GM19351 (cell line): ENCODE results near the gene RPL35A.

Source experiments
- ATAC-seq: cut with Tn5 transposase; IDR thresholded peaks from one replicate; pipeline ENCODE4 v1.9.1; 2021; ENCODE audit warnings: mild to moderate bottlenecking, moderate library complexity; ENCODE audit not compliant: unreplicated experiment

Gene RPL35A

GRCh38 chr3:197994736-197995135 lies 44.7 kb downstream of the RPL35A start:
- ATAC-seq, result no peak

GRCh38 chr3:197996855-197997254 lies 46.9 kb downstream of the RPL35A start:
- ATAC-seq, result no peak

DNA sequence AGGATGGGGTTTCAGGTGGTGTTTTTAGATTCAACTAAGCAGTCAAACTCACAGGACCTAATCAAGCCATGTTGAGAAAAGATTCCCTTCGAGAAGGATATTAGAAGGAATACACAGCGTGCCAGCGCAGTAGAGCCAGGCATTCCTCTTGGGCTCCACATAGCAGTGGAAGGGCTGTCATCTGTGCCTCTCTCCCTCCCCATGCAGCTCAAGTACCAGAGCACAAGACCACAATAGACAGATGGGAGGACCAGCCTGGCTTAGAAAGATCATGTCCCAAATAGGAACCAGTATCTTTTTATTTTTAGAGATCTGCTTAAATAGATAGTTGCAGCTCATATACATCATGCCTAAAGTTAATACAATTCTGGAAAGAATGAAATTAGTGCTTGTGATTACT lies 47.9 kb downstream of the RPL35A start:
- no peak for ATAC-seq
